B cell (primary cell): ENCODE data around the gene GNL3.

Experiments used
- CTCF ChIP-seq: fragments of 200-600 bp; IDR thresholded peaks from one replicate; pipeline ENCODE4 v1.8.0; 2022; ENCODE audit warnings: antibody characterized with exemption, mild to moderate bottlenecking
- EZH2 ChIP-seq: IDR thresholded peaks from 2 replicates; pipeline ENCODE4 v1.6.1; 2012; ENCODE audit warnings: borderline replicate concordance, low read depth, mild to moderate bottlenecking, moderate library complexity, low read length; ENCODE audit not compliant: insufficient read depth, poor library complexity, severe bottlenecking

GRCh38 chr3:52705688-52706686 lies 20.2 kb downstream of the GNL3 start, which contains the start of the genes GLT8D1 and SPCS1:
- TF ChIP-seq CTCF (no peak), EZH2 (no peak)
